Occipital lobe (tissue), 2 donors: Measurements from ENCODE around the gene IRF1. TPM values are rescaled to one million over a fixed set of nuclear protein-coding genes. Genes with fewer than 3 reads are reported as not detected.
"Not testable (repeated sequence)": the region's sequence is repeated elsewhere in the genome, so short reads cannot be mapped to it uniquely, and the experiment has no call there.

ENCODE experiments used
- DNase-seq: peaks from one replicate; lab custom pipeline; 2025; lab: John Stamatoyannopoulos, UW
- total RNA-seq: library from RNA; depleted of rRNA; stranded (reverse); fragments of >200 nt; gene quantifications from one replicate; pipeline ENCODE4 v1.2.3, GENCODE V29; 2014

IRF1 gene
- total RNA-seq, 1 donor from 2014 or later = 2.0 TPM

DNA sequence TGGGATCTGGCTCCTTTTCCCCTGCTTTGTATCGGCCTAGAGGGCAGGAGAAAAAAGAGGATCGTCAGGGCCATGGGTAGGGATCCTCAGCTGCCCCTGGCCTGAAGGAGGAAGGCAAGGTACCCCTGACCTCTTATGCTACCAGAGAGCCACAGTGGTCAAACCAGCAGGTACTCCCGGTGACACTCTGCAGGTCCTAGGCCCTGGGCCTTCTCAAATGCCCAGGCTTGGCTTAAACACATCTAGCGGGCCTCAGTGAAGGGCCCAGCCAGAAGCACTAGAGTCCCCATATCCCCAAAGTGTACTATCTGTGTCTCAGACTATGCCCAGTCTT is 3.5 kb downstream of the IRF1 start:
- no peak for DNase-seq

- no peak for DNase-seq
These were observed 4.1 kb downstream of the IRF1 start for GRCh38 chr5:132486318-132487094.

GRCh38 chr5:132485641-132486317 is 4.8 kb downstream of the IRF1 start:
- no peak for DNase-seq

- not testable (repeated sequence) for DNase-seq
These were observed 5.5 kb downstream of the IRF1 start for GRCh38 chr5:132484876-132485640.

- no peak for DNase-seq
These were observed 6.2 kb downstream of the IRF1 start for GRCh38 chr5:132484391-132484725.

GRCh38 chr5:132483661-132484390 is 6.7 kb downstream of the IRF1 start:
- no peak for DNase-seq

DNA sequence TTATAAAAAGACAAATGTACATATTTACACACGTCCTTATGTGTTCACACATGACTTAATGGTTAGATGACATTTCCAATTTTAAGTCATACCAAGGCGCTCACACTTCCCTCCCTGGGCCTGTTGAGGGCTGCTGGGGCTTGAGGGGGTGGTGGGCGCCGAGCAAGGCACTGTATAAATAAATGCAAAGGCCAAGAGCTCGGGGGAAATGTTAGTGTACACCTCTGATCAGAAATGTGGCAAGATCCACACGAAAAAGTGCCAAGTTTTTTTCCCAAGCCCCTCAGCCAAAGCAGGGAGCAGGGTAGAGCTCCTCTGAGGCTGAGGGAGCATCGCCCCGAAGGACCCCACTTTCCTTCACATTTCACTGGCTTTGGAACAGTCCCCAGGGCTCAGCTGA is 7.5 kb downstream of the IRF1 start:
- no peak for DNase-seq

- no peak for DNase-seq
These were observed 8.9 kb downstream of the IRF1 start for GRCh38 chr5:132481596-132482211.

DNA sequence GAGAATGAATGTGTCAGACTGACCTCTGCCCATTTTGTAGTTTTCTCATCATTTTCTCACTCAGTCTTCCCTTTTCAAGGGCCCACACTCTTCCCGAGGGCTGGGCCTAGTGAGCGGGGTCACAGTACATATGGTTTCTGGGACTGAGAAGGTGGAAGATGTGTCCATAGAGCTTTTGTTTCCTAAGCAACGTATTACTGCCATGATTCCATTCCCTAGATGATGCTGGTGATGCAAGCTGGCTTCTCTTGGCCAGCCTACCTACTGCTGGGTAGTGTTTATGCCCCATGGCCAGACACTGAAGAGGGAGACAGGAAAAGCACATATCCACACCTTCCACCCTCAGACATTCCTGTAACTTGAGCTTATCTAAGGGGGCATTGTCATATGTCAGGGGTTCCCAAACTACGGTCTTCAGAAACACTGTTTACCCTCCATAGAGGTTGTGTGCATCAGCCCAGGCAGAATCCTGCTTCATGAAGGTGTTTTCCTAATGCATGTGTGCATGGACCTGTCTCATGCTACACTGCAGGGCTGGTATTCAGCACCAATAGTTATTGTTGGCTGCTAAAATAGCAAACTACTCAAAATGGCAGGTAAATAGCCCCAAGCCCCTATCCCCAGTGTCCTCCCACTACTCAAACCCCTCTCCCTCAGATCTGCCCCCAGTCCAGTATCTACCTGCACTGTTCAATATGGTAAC is 9.5 kb downstream of the IRF1 start:
- no peak for DNase-seq

DNA sequence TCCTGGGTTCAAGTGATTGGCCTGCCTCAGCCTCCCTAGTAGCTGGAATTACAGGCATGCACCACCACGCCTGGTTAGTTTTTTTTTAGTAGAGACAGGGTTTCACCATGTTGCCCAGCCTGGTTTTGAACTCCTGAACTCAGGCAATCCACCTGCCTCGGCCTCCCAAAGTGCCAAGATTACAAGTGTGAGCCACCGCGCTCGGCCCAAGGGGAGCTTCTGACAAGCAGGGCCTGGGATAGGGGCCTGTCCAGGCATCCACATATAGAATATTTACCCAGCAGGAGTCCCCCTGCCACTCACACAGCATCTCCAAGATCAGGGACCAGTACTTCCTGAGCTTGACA is 10.1 kb downstream of the IRF1 start:
- DNase-seq = no peak

DNA sequence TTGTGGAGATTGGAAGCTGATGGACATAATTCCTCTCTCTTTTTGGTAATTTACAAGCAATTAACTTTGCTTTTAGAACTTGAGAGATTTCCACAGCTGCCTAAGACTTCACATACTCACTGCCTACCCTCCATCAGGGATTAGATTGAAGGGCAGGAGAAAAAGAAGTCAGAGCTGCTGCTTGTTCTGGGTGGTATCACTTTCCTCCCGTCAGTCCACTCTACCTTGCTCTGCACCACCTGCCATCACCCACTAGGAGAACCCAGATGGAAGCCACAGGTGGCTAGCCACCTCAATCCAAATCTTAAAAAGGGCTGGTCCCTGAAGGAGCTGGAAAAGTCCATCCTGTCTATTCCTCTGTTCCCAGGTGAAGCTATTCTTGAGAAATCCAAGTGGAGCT is 10.5 kb downstream of the IRF1 start:
- no peak for DNase-seq

- no peak for DNase-seq
These were observed 11.2 kb downstream of the IRF1 start for GRCh38 chr5:132479111-132479951.

- DNase-seq = no peak
These were observed 12.2 kb downstream of the IRF1 start for GRCh38 chr5:132478366-132478871.

- no peak for DNase-seq
These were observed 12.7 kb downstream of the IRF1 start for GRCh38 chr5:132477784-132478365.

- no peak for DNase-seq
These were observed 13.4 kb downstream of the IRF1 start for GRCh38 chr5:132476876-132477781.

DNA sequence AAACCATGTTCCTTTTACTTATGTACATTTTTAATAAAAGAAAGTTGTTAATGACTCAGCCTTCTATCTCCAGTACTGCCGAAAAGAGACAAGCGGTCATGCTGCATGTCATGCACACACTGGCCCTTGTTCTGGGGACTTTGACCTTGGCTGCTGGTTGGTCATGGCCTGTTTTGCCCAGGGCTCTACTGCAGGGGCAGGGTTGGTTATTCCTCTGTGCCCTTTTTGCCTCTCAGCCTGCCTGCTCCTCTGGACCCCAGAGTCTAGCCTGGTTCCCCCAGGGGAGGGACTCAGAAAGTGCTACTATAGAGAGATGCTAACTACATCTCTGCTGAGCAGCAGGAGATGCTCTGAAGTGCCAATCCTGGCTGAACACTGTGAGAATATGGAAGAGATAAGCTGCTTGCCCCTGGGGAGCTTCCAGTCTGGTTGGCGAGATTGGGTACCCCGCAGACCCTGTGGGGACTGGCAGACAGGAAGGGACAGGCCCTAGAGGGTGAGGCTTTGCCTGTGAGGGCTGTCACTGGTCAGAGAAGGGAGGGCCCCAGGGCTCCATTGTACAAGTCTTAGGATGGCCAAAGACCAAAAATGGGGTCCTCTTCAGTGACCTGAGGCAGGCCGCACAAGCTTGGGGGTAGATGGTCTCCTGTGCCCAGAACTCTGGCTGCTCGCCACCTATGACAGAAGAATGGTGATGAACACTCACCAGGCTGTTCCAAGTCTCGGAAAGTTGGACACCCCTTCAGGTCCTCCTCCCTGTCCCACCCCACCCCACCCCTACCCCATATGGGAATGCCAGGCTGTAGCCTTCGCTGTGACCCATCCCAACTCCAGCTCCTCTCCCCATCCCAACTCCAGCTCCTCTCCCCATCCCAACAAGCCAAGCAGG is 14.3 kb downstream of the IRF1 start:
- no peak for DNase-seq

DNA sequence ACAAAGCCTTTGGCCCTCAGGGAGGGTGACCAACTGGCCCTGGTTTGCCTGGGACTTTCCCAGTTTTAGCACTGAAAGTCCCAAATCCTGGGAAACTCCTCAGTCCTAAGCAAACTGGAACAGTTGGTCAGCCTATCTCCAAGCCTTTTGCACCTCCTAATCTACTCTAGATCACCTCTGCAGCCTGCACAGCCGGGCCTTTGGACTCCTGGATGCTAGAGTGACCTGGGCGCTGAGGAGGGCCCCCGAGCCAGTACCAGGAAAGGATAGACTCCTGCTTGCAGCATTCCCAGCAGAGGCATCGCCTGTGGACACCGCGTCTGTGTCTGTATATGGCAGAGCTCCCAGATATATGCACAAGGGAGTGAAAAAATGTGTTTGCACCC is 15.1 kb downstream of the IRF1 start:
- DNase-seq = no peak
